GM21786 (cell line): Measurements from ENCODE around the gene INSIG2.
A peak's percentile ranks its signal among the peaks of the same experiment; 100 is the strongest.

Source experiments
- ATAC-seq: cut with Tn5 transposase; IDR thresholded peaks from one replicate; pipeline ENCODE4 v1.9.1; 2021; ENCODE audit not compliant: unreplicated experiment

INSIG2 gene

DNA sequence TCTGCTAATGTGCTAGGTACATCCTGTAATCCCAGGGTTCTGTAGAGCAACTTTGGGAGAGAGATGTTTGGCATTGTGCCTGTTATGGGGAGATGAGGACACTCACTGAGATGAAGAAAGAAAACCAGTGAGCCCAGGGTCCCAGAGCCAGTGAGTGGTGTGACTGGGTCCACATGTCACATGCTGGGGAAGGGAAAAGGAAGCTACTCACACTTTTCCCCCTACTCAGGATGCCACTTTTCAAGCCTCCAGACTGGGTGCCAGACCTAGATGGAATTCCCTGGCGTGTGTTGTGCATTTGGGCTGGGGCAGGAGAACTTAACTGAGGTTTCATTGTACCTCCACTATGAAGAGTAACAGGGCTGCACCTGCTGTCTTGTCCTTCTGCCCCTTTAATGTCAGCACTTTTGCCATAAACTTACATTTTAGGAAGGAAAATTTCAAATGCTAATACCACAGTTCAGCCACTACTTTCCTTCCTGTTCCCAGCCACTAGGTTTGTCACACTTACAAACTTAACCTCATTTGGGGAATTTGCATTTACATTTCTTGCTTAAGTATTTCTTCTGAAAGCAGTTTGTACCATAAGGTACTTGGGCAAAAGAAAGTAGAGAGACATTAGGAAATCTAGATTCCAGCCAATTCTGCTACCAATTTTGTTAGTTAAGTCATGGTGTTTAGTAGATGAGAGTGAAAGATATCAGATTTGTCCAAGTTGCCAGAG is 10.2 kb downstream of the INSIG2 start:
- no peak for ATAC-seq

DNA sequence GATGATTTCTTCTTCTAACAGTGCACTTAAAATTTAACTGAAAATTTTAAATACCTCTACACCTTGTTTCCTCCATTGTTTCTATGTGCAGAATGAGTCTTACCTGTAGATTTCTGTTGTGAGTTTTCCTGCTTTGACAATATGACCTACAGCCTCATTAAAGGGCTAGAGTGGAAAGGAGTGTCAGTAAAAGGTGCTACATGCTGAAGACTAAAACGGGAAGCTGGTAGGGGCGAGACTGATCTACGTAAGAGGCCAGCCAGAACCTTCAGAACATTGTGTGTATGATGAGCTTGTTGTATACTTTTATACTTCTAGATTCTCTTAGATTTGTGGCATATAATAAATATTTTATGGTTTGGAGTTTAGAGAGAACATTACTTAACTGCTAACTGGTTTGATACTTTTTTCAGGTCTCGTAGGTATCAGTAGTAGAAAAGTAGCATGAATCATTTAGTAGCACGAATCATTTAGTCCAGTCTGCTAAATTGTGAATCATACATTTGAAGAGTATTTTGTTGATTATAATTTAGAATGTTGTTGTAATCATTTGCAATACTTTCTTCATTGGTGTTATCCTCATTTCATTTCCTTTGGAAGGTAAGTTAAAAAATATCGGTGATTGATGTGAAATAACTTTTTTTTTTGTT is 14.3 kb downstream of the INSIG2 start:
- no peak for ATAC-seq

DNA sequence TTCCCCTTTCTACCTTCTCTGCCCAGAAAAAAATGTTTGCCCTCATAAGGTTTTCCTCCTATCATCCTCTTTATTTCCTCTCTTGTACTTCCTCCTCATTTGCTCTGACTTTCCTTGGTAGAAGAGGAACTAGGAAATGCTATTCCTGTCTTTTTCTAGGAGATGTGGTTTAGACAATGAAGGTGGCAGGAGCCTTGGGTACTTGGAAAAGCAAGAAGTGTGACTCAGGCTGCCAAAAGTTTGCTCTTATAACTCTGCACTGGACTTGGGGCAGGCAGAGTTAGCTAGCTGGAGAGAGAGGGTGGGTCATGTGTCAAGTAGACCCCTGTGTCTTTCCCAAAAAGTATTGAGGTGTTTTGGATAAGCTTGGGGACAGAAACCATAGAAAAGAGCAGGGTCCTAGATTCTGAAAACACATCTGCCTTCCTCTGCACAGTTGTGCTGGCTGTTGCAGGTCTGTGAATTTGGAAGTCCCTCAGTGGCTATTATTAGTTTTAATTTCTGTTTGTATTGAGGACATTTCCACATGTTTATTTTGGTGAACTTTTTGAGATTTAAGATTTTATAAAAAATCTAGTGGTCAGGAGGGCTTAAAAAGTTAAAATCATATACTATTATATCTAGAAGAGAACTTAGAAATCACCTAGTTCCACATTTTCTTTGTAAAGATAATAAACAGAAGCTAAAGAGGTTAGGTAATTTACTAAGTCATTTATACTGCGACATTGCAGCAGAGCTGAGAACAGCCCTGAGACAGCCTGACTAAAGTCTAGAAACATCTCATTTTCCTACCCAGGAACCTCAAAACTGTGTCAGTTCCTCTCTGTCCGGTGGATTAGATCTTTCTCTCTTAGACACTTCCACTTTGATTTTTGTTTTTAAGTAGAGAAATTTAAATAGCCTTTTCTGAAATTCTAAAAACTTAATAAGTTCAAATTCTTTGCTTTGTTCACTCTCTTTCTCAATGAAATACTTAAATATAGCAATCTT is 16.0 kb downstream of the INSIG2 start:
- peak; percentile 96 for ATAC-seq

DNA sequence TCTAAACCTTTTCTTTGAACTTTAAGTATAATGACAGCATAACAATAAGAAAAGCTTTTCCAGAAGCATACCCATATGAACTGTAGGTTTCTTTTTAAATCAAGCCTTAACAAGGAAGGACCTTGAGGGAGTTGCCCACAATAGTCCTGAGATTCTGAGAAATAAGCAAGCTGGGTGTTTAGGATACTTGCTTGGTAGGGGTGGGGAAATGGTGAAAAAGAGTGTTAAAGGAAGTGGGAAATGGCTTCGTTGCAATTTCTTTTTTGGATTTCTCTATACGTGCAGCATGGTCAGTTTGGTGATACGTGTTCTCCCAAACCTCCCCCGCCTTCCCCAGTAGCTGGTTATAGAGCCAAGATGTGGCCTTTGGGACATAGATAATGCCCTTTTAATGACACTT is 17.2 kb downstream of the INSIG2 start:
- ATAC-seq = no peak

DNA sequence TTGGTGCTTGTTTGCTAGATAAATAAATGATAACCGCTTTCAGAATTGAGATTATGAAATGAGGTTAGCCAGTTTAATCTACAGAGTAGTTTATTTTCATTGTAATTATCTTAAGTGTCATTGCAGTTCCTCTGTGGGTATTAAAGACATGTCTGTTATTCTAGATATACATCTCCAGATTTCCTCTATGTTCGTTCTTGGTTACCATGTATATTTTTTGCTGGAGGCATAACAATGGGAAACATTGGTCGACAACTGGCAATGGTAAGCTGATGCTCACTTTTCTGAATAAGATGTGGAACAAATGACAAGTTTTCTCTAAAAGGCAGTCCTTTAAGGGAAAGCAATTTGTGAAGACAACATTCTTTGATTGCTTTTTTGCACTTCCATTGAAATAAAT is 18.7 kb downstream of the INSIG2 start:
- no peak for ATAC-seq

DNA sequence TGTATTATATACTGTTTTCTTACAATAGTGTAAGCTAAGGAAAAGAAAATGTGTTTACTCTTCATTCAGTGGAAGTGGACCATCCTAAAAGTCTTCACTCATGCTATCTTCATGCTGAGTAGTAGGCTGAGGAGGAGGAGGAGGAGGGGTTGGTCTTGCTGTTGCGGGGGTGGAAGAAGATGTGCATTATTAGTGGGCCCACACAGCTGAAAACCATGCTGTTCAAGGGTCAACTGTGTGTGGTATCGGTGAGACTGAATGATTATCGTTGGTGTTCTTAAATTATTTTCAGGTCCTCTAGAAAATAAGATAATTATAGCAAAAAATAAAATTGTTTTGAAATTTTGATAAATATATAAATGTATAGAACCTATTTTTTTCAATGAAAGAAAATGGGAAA is 22.0 kb downstream of the INSIG2 start:
- ATAC-seq = no peak

DNA sequence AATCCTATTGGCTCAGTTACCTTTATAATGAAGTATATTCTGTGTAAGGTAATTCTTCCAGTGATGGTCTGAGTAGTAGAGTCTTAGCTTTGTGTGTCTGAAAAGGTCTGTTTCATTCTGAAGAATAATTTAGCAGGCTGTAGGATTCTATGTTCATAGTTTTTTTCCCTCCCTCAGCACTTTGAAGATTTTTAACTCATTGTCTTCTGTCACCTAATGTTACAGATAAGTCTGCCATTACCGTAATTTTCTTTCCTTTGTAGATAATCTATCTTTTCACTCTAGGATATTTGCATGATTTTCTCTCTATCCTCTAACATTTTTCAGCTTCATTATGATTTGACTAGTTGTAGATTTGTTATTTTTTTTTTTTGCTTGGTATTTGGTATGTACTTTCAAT is 22.7 kb downstream of the INSIG2 start:
- ATAC-seq = no peak

DNA sequence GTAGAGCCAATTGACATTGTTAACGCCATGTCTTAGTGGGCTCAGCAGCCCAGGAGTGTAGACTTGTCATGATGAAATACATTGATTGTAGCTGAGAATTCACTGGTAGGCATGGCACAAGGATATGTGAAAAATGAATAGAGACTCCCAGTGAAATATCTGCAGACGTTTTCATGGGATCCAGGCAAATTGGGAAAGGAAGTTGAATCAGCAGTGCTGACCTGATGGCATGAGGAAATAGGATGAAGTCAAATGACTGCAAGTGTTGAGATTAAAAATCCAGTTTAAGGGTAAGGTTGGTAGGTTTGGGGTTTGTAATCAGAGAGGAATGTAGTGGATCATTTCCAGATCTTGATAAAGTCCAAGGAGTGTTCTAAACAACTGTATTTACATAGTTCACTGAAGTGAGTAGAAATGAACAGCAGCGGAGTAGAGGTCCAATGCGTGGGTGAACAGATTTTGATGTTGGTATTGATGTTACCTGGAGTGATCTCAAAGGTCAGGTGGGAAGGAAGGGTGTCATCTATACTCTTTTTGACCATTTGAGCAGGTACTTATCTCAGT is 24.6 kb downstream of the INSIG2 start:
- no peak for ATAC-seq

DNA sequence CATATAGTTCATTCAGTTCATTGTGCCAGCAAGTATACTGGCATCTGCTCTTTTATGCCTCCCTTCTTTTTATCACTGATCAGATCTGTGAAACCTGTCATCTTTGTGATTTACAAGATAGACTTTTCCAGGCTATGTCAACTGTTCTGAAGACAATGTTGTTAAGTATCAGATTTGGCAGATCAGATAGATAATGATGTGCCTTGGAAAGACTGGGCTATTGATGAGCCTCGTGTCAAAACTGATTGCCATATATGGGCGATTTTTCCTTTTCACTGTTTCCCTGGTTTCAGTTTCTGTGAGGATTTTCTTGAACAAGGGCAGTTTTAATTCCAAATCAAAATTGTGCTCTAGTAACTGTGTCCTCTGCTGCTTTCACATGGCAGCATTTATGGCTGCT is 26.6 kb downstream of the INSIG2 start:
- no peak for ATAC-seq

DNA sequence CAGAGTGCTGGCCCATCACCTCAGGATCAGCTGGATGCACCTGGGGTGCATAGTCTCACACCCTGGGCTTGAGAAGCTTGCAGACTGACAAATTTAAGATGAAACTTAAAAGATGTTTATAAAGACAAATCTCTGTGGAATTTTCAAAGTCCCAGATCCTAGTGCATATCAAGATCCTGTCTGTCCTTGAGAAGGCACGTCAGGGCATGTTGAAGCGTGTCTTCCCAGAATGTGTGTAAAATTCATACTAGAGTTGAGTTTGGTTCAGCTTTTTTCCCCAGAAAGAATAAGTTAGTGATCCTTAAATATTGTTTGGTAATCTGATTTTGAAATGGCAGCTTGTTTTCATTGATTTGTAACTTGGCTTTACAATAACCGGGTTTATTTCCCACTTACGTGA is 27.5 kb downstream of the INSIG2 start:
- ATAC-seq = no peak

DNA sequence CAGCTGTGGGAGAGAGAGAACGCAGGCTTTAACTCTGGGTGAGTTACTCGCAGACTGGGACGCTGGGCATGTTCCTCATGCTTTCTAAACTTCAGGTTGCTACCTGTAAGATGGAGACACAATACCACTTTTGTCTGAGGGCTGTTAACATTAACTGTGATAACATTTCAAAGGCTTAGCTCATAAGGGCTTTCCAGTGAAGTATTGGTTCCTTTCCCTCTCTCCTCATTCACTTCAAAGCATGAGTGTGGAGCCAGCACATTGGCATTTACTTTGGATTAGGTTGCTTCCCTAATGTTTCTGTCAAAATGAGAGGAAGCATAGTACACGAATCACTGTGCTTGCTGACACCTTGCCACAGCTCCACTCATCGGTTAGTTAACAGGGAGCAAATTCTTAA is 30.2 kb downstream of the INSIG2 start:
- no peak for ATAC-seq

DNA sequence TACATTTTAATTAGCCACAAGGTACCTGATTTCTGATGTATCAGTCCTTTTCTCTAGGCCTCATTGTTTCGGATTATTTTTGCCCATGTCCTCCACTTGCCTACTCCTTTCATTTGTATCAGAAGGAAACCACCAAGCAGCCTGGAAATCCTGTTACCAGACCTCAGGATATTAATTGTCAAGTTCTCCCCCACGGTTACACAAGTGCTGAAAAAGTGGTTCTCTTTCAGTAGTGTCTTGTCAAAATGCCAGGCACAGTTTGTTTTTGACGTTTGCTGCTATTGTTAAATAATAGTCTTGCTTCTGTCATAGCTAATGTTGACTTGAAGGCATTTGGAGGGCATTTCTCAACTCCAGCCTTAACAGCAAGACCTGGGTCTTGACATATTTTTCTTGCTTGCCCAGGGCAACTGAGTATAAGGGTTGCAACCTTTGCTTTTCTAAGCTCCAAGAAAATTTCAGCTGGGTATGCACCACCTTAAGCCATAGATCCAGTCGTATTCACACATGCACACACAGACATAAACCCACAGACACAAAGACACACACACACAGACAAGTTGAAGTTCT is 31.0 kb downstream of the INSIG2 start:
- ATAC-seq = no peak

DNA sequence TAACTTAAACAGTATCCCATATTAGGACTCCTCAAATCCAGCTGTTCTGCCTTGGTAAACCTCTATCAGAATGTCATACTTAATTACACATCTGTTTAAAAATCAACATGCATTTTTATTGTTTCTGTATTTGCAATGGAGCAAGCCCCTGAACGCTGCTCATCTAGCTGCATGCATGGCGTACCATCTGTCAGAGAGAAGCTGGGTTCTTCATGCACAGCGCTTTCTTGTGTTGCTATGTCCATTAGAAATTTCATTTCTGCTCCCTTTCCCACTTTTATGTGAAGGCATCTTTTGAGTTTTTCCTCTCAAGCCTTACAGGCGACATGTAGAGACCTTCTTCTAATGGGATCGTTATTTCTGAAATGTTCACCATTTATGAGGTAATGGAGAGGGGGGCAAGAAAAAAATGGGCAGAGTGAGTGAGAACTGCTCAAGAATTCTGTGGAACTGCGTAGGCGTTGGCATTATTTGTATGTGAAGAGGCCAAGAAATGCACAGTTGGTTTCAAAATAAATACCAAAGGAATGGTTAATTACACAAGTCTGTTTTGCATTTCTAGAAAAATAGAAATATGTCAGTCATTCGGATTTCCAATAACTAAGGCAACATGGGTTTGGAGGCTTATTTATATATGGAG is 31.6 kb downstream of the INSIG2 start:
- no peak for ATAC-seq

DNA sequence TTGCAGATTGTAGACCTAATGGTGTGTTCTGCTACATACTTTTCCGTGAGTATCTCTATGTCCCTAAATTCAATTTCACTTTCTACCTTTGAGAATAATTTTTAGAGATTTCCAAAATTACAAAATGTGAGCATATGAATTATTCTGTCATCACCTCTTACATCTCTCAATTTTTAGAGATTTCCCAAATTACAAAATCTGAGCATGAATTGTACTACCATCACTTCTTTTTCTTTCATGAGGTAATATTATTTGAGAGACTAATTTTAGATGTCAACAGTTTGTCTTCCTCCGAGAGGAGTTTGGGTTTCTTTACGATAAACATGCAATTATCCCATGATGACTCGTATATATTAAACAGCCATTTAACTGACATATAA is 32.1 kb downstream of the INSIG2 start:
- no peak for ATAC-seq

DNA sequence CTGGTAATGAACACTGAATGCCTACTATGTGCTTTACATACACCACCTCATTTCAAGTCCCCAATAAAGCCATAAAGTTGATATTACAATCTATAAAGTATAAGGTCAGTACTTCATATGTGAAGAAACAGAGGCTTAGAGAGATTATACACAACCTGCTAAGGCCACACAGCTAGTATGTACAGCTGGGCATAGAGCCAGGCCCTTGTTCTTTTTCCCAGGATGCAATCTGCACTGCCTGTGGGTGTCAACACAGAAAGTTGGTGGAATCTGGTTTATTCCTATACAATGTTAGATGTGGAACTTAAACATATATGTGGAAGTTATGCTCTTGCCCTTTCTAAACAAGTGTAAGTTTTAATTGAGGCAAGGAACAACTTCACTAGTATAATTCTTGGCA is 32.8 kb downstream of the INSIG2 start:
- no peak for ATAC-seq

DNA sequence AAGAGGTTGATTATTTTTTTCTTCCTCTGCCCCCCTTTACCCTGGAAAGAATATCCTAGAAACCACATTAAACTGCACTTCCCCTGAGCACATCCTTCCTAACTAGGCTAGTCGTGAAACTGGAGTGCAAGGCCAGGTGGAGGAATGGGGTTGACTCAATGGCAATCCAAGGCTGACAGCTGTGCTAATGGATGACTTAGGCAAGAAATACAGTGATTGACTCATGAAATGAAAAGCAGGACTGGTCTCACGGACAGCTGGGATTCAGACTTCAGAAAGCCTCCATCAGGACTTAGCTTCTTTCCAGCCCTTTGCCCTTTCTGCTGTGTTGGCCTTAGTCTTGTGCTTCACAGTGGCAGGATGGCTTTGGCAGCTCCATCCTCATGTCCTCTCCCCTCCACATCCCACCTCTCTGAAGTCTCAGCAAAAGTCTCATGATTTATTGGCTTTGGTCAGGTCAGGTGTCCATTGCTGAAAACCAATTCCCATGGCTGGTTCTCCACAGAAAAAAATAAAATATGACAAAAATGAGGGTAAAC is 33.8 kb downstream of the INSIG2 start:
- no peak for ATAC-seq

DNA sequence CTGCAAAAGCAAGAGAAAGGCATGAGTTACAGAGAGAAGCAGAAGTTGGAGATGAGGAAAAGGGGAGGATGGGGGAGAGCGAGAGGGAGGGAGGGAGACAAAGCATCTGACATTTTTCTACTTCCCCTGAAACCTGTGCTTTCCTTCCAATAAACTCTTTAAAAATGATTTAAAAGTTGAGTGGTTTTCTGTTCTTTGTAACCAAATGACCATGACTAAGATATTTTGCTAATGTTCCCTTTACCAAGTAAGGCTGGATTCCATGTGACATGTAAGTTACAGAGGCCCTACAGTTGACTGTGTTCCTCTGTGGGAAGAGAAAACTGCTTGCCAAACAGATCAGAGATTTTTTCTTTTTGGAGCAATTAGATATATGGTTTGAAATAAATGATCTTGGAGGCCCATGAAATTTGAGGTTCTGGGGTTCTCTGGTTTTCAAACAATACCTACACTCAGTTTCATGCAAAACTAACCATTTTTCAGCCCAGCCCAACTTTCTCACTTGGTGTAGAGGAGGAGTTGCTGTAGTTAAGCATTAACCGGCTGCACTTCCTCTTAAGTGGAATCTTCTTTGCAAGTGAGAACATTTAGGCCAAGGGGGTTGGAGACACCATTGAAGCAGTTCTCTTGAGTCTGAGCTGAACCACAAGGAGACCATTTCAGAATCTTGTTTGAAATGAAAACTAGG is 34.5 kb downstream of the INSIG2 start:
- peak; percentile 94 for ATAC-seq

DNA sequence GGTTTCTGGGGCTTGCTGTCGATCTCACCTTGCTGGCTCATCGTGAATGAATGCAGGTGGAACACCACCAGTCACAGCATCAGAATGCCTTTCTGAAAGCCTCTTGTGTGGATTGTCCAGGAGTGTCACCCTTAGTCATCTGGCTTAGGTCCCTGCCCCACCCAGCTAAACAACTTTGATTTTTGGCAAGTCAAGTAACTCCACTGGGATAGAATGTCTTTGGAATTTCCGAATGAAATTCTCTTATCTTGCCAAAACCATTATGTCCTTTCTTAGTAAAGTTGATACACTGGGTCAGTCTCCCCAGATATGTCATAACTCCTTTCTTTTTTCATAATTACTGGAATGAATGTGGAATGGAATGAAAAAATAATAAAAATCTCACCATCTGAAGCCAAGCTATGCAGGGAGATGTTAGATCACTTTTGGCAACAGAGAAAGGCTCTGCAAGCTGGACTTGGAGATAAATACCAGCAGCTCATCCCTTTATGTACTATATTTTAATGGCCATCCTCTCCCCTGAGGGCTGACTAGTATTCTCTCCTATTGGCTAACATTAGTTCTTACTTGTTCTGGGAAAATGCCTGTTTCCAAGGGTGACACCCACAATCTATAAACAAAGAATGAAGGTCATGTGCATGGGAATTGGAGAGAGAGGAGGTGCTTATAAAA is 35.4 kb downstream of the INSIG2 start:
- no peak for ATAC-seq

DNA sequence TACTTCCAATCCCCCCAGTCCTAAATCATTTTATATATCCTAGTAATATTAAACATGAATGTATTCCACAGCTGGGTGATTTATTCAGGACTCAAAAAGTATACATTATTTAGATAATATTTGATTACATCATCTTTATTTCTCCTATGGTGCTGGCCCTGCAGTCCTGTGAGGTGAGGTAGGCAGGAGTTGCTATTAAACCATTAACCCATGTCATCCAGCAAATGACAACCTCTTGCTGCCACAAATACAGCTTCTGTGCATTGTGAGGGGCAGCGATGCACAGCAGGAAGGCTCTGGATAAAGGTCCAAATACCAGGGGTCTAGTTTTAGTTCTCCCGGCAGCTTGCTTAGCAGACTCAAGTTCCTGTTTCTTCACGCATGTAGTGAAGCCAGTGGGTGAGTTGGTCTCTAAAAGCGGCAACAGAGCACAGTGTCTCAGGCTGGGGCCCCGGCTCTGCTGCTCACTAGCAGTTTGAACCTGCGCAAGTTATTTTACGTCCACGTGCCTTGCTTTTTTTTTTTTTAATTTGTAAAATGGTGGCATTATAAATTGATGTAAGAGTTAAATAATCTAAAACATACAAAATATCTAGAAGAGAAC is 36.1 kb downstream of the INSIG2 start:
- no peak for ATAC-seq
